Measurements from ENCODE around the gene DGKQ. TPM values are rescaled to one million over a fixed set of nuclear protein-coding genes. Genes with fewer than 3 reads are reported as not detected.

The DGKQ gene
- total RNA-seq, 1 experiment from 2014 or later: 12.4 TPM

GRCh38 chr4:924107-925096, 49.0 kb downstream of the DGKQ start:
- H4K8ac ChIP-seq (replicated peaks; ENCODE audit: insufficient read length, low read depth, low read length): no peak overlapping the region
- H3K23me2 ChIP-seq (ENCODE audit: insufficient read length, low read depth, low read length, poor library complexity, severe bottlenecking): no peaks in the 10 kb centered on the region
- H2BK20ac ChIP-seq (ENCODE audit: low read depth, low read length, poor library complexity, severe bottlenecking): no peak overlapping the region
- H3K27ac ChIP-seq (ENCODE audit: insufficient read length, low read depth, low read length): no peak overlapping the region
- no peak overlapping the region for H4K91ac ChIP-seq (ENCODE audit: insufficient read length, low read depth, low read length)
- no peak overlapping the region for H3K4me2 ChIP-seq (ENCODE audit: insufficient read depth, insufficient read length, low read length)
- H3K56ac ChIP-seq (ENCODE audit: insufficient read length, low read depth, low read length): no peak overlapping the region
- no peaks in the 10 kb centered on the region for H4K20me1 ChIP-seq (ENCODE audit: control insufficient read depth, insufficient read depth, insufficient read length)
- no peaks in the 10 kb centered on the region for H3K4me1 ChIP-seq (ENCODE audit: insufficient read depth, low read length)
- H2BK15ac ChIP-seq (ENCODE audit: low read depth, low read length): no peak overlapping the region
- Mint-ChIP-seq H3K4me3 (no peak overlapping the region; a peak in 1 of 5 replicates), H3K27me3 (ENCODE audit: low read depth) (no peaks in the 10 kb centered on the region), H3K27ac (peak overlapping the region in 2 of 3 experiments; percentile 62 to 71; a peak in 4 of 7 replicates), H3K36me3 (ENCODE audit: insufficient read depth in 1 of 3, low read depth in 3 of 3) (peaks cover 0 to 4% (median 0%) of the 10 kb centered on the region in 3 experiments; a peak in 3 of 7 replicates), H3K4me1 (peaks cover 15 to 16% of the 10 kb centered on the region in 2 experiments), H3K9me3 (no peaks in the 10 kb centered on the region)
- no peak overlapping the region for H2BK12ac ChIP-seq (ENCODE audit: insufficient read length, low read depth, low read length)
- no peak overlapping the region for H2AK5ac ChIP-seq (ENCODE audit: insufficient read length, low read length)
- H3K18ac ChIP-seq (ENCODE audit: insufficient read length, low read depth, low read length): no peak overlapping the region
- peaks cover 19% of the 10 kb centered on the region for H3K79me1 ChIP-seq (ENCODE audit: insufficient read depth, low read depth, low read length, poor library complexity, severe bottlenecking)
- H3T11ph ChIP-seq (ENCODE audit: low read length): no peak overlapping the region
- H3K27me3 ChIP-seq (ENCODE audit: insufficient read depth, low read length): no peaks in the 10 kb centered on the region
- no CpG with 5 or more reads among the region's 18 CpGs for WGBS (ENCODE audit: extremely low coverage, insufficient read length, low lambda C conversion rate)
- TF ChIP-seq CTCF (conservative IDR thresholded peaks at IDR 0.05): no peak
- no peak overlapping the region for H3K9ac ChIP-seq (ENCODE audit: extremely low read depth, insufficient read length, low read length)
- no peak overlapping the region for H2BK5ac ChIP-seq (ENCODE audit: insufficient read length, low read length)
- H3K79me2 ChIP-seq (ENCODE audit: insufficient read depth, low read length): peaks cover 17% of the 10 kb centered on the region; the same call in 1 of the 2 replicates
- no peaks in the 10 kb centered on the region for H3K9me3 ChIP-seq (ENCODE audit: control insufficient read depth, low read depth, low read length)
- no peak overlapping the region for H2BK120ac ChIP-seq (ENCODE audit: low read depth, low read length, poor library complexity, severe bottlenecking)
- no peak overlapping the region for H3K23ac ChIP-seq (ENCODE audit: insufficient read length, low read depth, low read length)
- H2AFZ ChIP-seq (ENCODE audit: low read length): no peak overlapping the region
- DNase-seq: peak; percentile 37
- H3K14ac ChIP-seq (ENCODE audit: insufficient read depth, low read length): no peak overlapping the region
- H4K5ac ChIP-seq (ENCODE audit: insufficient read length, low read depth, low read length): no peak overlapping the region
- no peak overlapping the region for H3K4ac ChIP-seq (ENCODE audit: low read depth, low read length)

Measured in H9 (cell line).